Liver (tissue), 9 donors: ENCODE results near the gene ARFGAP1. TPM values are rescaled to one million over a fixed set of nuclear protein-coding genes. Genes with fewer than 3 reads are reported as not detected.

Experiments
- DNase-seq: peaks from one replicate; pipeline ENCODE4 v3.0.0-alpha.2; 2017; ENCODE audit warnings: low spot score
- H3K27ac ChIP-seq, 2 donors: one replicate each; pipeline ENCODE4 v1.7.0; 2013; ENCODE audit warnings: inconsistent platforms in 2 of 2, low read length in 2 of 2, control low read depth in 1 of 2, low read depth in 1 of 2, mild to moderate bottlenecking in 1 of 2
- H3K27me3 ChIP-seq, 4 donors: one replicate each; pipeline versions ENCODE4 v1.6.1 to v1.7.0; 2013; ENCODE audit warnings: low read length in 3 of 4, inconsistent platforms in 1 of 4, mild to moderate bottlenecking in 1 of 4, moderate library complexity in 1 of 4; ENCODE audit not compliant: control insufficient read depth in 4 of 4, insufficient read depth in 4 of 4
- H3K36me3 ChIP-seq, 4 donors: one replicate each; pipeline versions ENCODE4 v1.6.1 to v1.7.0; 2013; ENCODE audit warnings: low read length in 3 of 4, mild to moderate bottlenecking in 3 of 4, low read depth in 1 of 4, moderate library complexity in 1 of 4; ENCODE audit not compliant: control insufficient read depth in 4 of 4, insufficient read depth in 3 of 4
- H3K4me1 ChIP-seq, 4 donors: one replicate each; pipeline versions ENCODE4 v1.6.1 to v1.7.0; 2013; ENCODE audit warnings: low read length in 3 of 4, mild to moderate bottlenecking in 3 of 4, moderate library complexity in 1 of 4; ENCODE audit not compliant: control insufficient read depth in 4 of 4, insufficient read depth in 4 of 4
- H3K4me3 ChIP-seq, 3 donors: one replicate each; pipeline versions ENCODE4 v1.6.1 to v1.7.0; 2013; ENCODE audit warnings: low read length in 3 of 3, control low read depth in 1 of 3, low read depth in 1 of 3, mild to moderate bottlenecking in 1 of 3
- H3K9ac ChIP-seq, 2 donors: one replicate each; pipeline ENCODE4 v1.7.0; 2013; ENCODE audit warnings: low read length in 2 of 2, mild to moderate bottlenecking in 2 of 2, moderate library complexity in 2 of 2, control low read depth in 1 of 2, low read depth in 1 of 2
- H3K9me3 ChIP-seq, 4 donors: one replicate each; pipeline versions ENCODE4 v1.6.1 to v1.7.0; 2013; ENCODE audit warnings: low read length in 3 of 4; ENCODE audit not compliant: control insufficient read depth in 4 of 4
- ATF3 ChIP-seq: IDR thresholded peaks from 2 replicates; pipeline ENCODE4 v1.6.1; 2016; ENCODE audit warnings: antibody characterized with exemption
- CTCF ChIP-seq: fragments of 150-350 bp; IDR thresholded peaks from 2 replicates; pipeline ENCODE4 v1.5.1; 2017; ENCODE audit warnings: improper control_type of control experiment, low read depth, low read length; ENCODE audit not compliant: missing input control
- EGR1 ChIP-seq, 2 donors: IDR thresholded peaks; 2 replicates each; pipeline ENCODE4 v1.6.1; 2016 to 2018; ENCODE audit warnings: antibody characterized with exemption in 2 of 2, low read depth in 2 of 2
- FOXA2 ChIP-seq: IDR thresholded peaks from 2 replicates; pipeline ENCODE4 v1.6.1; 2016; ENCODE audit warnings: antibody characterized with exemption
- GABPA ChIP-seq, 2 donors: IDR thresholded peaks in 1 of 2; conservative IDR thresholded peaks in 1 of 2; 2 replicates each; pipeline ENCODE4 v1.6.1; 2016; ENCODE audit warnings: antibody characterized with exemption in 2 of 2, mild to moderate bottlenecking in 1 of 2, moderate library complexity in 1 of 2
- HNF4A ChIP-seq, 2 donors: conservative IDR thresholded peaks; 2 replicates each; pipeline ENCODE4 v1.6.1; 2016; ENCODE audit warnings: antibody characterized with exemption in 2 of 2, mild to moderate bottlenecking in 2 of 2
- HNF4G ChIP-seq: IDR thresholded peaks from 2 replicates; pipeline ENCODE4 v1.6.1; 2016; ENCODE audit warnings: antibody characterized with exemption
- JUND ChIP-seq, 2 donors: IDR thresholded peaks; 2 replicates each; pipeline ENCODE4 v1.6.1; 2016; ENCODE audit warnings: antibody characterized with exemption in 2 of 2
- MAX ChIP-seq: IDR thresholded peaks from 2 replicates; pipeline ENCODE4 v1.6.1; 2016; ENCODE audit warnings: antibody characterized with exemption
- NR2F2 ChIP-seq: IDR thresholded peaks from 2 replicates; pipeline ENCODE4 v1.6.1; 2016; ENCODE audit warnings: antibody characterized with exemption
- RAD21 ChIP-seq, 2 donors: IDR thresholded peaks; 2 replicates each; pipeline ENCODE4 v1.6.1; 2016; ENCODE audit warnings: antibody characterized with exemption in 2 of 2, mild to moderate bottlenecking in 2 of 2
- REST ChIP-seq: IDR thresholded peaks from 2 replicates; pipeline ENCODE4 v1.6.1; 2016; ENCODE audit warnings: antibody characterized with exemption, mild to moderate bottlenecking
- RXRA ChIP-seq, 2 donors: IDR thresholded peaks; 2 replicates each; pipeline ENCODE4 v1.6.1; 2017 to 2018; ENCODE audit warnings: antibody characterized with exemption in 2 of 2, mild to moderate bottlenecking in 1 of 2
- SP1 ChIP-seq: IDR thresholded peaks from 2 replicates; pipeline ENCODE4 v1.6.1; 2018; ENCODE audit warnings: antibody characterized with exemption, mild to moderate bottlenecking
- TAF1 ChIP-seq: conservative IDR thresholded peaks from 2 replicates; pipeline ENCODE4 v1.6.1; 2016; ENCODE audit warnings: antibody characterized with exemption, mild to moderate bottlenecking
- YY1 ChIP-seq: IDR thresholded peaks from 2 replicates; pipeline ENCODE4 v1.6.1; 2016; ENCODE audit warnings: antibody characterized with exemption, mild to moderate bottlenecking
- ZBTB33 ChIP-seq: IDR thresholded peaks from 2 replicates; pipeline ENCODE4 v1.6.1; 2016; ENCODE audit warnings: antibody characterized with exemption
- WGBS: extraction: QIAGEN DNeasy Blood & Tissue Kit; methylation state at CpG from one replicate; pipeline ENCODE4 v1.1.7; 2013; 5-methylcytosine and 5-hydroxymethylcytosine counted together
- polyA plus RNA-seq, 2 donors: library from polyadenylated mRNA; stranded (reverse) in 1 of 2; unstranded in 1 of 2; fragments of 200-250 nt in 1 of 2; fragments of >200 nt in 1 of 2; fragmentation: Nextera tagmentation in 1 of 2; extraction: Ambion mirVana in 1 of 2; gene quantifications; one replicate each; pipeline versions ENCODE4 v1.2.1 to v1.2.3, GENCODE V29; 2013 to 2015
- total RNA-seq, 2 donors: library from RNA; depleted of rRNA; stranded (reverse); fragments of >200 nt; gene quantifications; one replicate each; pipeline ENCODE4 v1.2.3, GENCODE V29; 2014
- donor health status: healthy.
- donor health status: healthy.
- donor health status: healthy.
- donor health status: healthy.
- donor health status: healthy.

ARFGAP1 gene
- total and polyA plus RNA-seq, 4 donors: 11.2 to 29.7 (median 21.8) TPM

GRCh38 chr20:63285636-63286615 lies 13.3 kb downstream of the ARFGAP1 start:
- Histone ChIP-seq H3K9ac (no peak overlapping the region), H3K36me3 (peaks cover 5 to 52% (median 13%) of the 10 kb centered on the region in 4 donors), H3K4me1 (peaks cover under 1 to 3% (median 2%) of the 10 kb centered on the region in 4 donors), H3K27ac (no peak overlapping the region), H3K4me3 (no peak overlapping the region), H3K9me3 (no peaks in the 10 kb centered on the region), H3K27me3 (no peaks in the 10 kb centered on the region)
- WGBS: 94% methylated on average over 44 of the region's 44 CpGs
- no peak for DNase-seq
- TF ChIP-seq GABPA (IDR thresholded peaks at IDR 0.05 in 1 of 2, conservative IDR thresholded peaks at IDR 0.05 in 1 of 2): no peak
- TF ChIP-seq FOXA2: no peak
- TF ChIP-seq RAD21 (IDR thresholded peaks at IDR 0.05): no peak
- TF ChIP-seq RXRA (IDR thresholded peaks at IDR 0.05): no peak
- no peak for TF ChIP-seq HNF4A (conservative IDR thresholded peaks at IDR 0.05)
- TF ChIP-seq JUND (IDR thresholded peaks at IDR 0.05): no peak
- TF ChIP-seq MAX: no peak
- TF ChIP-seq TAF1: no peak
- no peak for TF ChIP-seq YY1
- TF ChIP-seq ATF3: no peak
- TF ChIP-seq EGR1 (IDR thresholded peaks at IDR 0.05; ENCODE audit: low read depth in 2 of 2): no peak
- TF ChIP-seq CTCF: no peak

GRCh38 chr20:63286781-63287696 lies 14.4 kb downstream of the ARFGAP1 start:
- no peak for DNase-seq
- Histone ChIP-seq H3K27ac (no peak overlapping the region), H3K27me3 (no peaks in the 10 kb centered on the region), H3K9ac (no peak overlapping the region), H3K9me3 (no peaks in the 10 kb centered on the region), H3K4me3 (no peak overlapping the region), H3K36me3 (peaks cover 5 to 44% (median 8%) of the 10 kb centered on the region in 4 donors), H3K4me1 (peaks cover 4 to 5% (median 5%) of the 10 kb centered on the region in 4 donors)
- WGBS: 91% methylated on average over 23 of the region's 23 CpGs
- no peak for TF ChIP-seq GABPA (IDR thresholded peaks at IDR 0.05 in 1 of 2, conservative IDR thresholded peaks at IDR 0.05 in 1 of 2)
- TF ChIP-seq SP1: no peak
- TF ChIP-seq HNF4A (conservative IDR thresholded peaks at IDR 0.05): no peak
- TF ChIP-seq ZBTB33: no peak
- TF ChIP-seq EGR1 (IDR thresholded peaks at IDR 0.05; ENCODE audit: low read depth in 2 of 2): no peak
- no peak for TF ChIP-seq HNF4G
- TF ChIP-seq JUND (IDR thresholded peaks at IDR 0.05): no peak
- TF ChIP-seq RAD21 (IDR thresholded peaks at IDR 0.05): no peak
- TF ChIP-seq REST: no peak
- TF ChIP-seq NR2F2: no peak
- TF ChIP-seq MAX: no peak
- no peak for TF ChIP-seq ATF3
- no peak for TF ChIP-seq YY1
- TF ChIP-seq FOXA2: no peak
- no peak for TF ChIP-seq TAF1
